OCI-LY7 (cell line): ENCODE measurements around the gene ZNF22.

Experiments
- CTCF ChIP-seq: fragments of 200-600 bp; sonication (generic); conservative IDR thresholded peaks from 2 replicates; pipeline ENCODE4 v1.5.1; 2014; ENCODE audit warnings: mild to moderate bottlenecking, antibody characterized with exemption, low read length, moderate library complexity, mixed read lengths
- EZH2phosphoT487 ChIP-seq: fragments of 200-600 bp; sonication (generic); IDR thresholded peaks from 2 replicates; pipeline ENCODE4 v1.6.1; 2018; ENCODE audit warnings: low read depth, borderline replicate concordance, mild to moderate bottlenecking, mixed run types, antibody characterized with exemption, low read length, moderate library complexity, mixed read lengths

GRCh38 chr10:44979281-44980191, 21.2 kb upstream of the ZNF22 start:
- TF ChIP-seq CTCF (no peak), EZH2phosphoT487 (no peak)
